Rectal smooth muscle tissue (tissue), 1 donor: ENCODE data around the gene KRT15.

Experiments
- H3K27ac ChIP-seq: one replicate; pipeline ENCODE4 v1.7.0; 2013; ENCODE audit warnings: low read depth, low read length, inconsistent platforms
- H3K27me3 ChIP-seq: one replicate; pipeline ENCODE4 v1.7.0; 2013; ENCODE audit warnings: low read length; ENCODE audit not compliant: control insufficient read depth, insufficient read depth
- H3K36me3 ChIP-seq: one replicate; pipeline ENCODE4 v1.7.0; 2013; ENCODE audit warnings: low read length; ENCODE audit not compliant: control insufficient read depth, insufficient read depth
- H3K4me1 ChIP-seq: one replicate; pipeline ENCODE4 v1.7.0; 2013; ENCODE audit warnings: low read length; ENCODE audit not compliant: control insufficient read depth, insufficient read depth
- H3K4me3 ChIP-seq: one replicate; pipeline ENCODE4 v1.7.0; 2013; ENCODE audit warnings: low read length
- H3K9ac ChIP-seq: one replicate; pipeline ENCODE4 v1.7.0; 2013; ENCODE audit warnings: low read length

KRT15 gene

DNA sequence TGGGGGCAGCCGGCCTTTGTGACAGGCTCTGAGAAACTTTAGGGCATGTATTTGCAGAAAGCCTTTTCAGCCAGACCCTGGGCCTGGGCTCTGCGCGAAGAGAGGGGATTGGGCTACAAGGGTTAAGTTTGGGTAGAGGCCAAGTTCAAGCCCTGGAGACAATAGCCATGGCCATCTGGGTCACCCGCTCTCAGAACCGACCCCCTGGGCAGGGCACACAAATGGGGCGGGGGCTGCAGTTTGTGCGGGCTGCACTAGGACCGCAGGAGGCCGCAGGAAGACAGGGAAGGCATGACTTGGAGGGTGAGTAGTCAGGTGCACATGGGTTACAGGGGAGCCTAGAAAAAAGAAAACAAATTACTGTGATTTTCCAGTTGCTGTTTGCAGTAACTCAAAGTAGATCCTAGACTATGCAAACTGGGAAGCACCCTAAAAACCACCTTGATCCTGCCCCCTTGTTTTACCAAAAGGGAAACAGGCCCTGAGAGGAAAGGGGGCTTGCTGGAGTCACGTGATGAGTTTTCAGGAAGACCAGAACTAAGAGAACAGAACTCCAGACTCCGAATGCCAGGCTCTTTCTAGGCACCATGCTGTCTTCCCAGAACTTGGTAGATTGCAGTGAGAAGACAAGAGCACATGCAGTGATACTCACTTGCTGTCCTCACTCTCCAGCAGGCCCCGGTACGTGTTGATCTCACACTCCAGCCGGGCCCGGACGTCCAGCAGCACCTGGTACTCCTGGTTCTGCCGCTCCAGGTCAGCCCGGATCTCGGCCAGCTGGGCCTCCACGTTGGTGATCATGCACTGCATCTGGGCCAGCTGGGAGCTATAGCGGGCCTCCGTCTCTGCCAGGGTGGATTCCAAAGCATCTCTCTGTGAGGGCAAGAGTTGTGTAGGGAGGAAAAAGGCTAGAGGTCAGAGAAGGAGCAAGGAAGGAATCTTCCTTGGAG lies 41.5 kb downstream of the KRT15 start:
- Histone ChIP-seq H3K36me3 (no peaks in the 10 kb centered on the region), H3K27ac (no peak overlapping the region), H3K9ac (no peak overlapping the region), H3K4me1 (no peaks in the 10 kb centered on the region), H3K4me3 (no peak overlapping the region), H3K27me3 (no peaks in the 10 kb centered on the region)

DNA sequence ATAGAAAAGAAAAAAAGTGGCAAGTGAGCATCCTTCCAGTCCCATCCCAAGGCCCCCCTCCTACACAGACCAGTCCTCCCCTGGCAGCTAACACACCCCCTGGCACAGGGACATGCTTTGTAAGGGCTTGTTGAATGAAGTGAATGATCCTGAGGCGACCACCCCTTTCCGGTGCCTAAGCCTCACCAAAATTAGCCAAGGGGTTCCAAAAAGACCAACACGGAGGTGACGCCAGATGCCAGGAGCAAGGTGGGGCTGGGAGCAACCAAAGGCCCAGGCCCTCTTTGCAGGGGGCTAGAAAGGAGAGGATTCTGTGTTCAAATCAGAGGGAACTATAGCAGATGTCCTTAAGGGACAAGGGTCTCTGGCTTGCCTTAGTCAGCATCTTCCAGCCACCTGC lies 43.3 kb downstream of the KRT15 start:
- H3K9ac ChIP-seq: no peak overlapping the region
- no peaks in the 10 kb centered on the region for H3K4me1 ChIP-seq
- H3K27ac ChIP-seq: no peak overlapping the region
- H3K36me3 ChIP-seq: no peaks in the 10 kb centered on the region
- H3K4me3 ChIP-seq: no peak overlapping the region
- no peaks in the 10 kb centered on the region for H3K27me3 ChIP-seq

GRCh38 chr17:41474863-41475262 lies 43.8 kb downstream of the KRT15 start:
- no peak overlapping the region for H3K4me3 ChIP-seq
- no peak overlapping the region for H3K9ac ChIP-seq
- no peak overlapping the region for H3K27ac ChIP-seq
- no peaks in the 10 kb centered on the region for H3K27me3 ChIP-seq
- no peaks in the 10 kb centered on the region for H3K4me1 ChIP-seq
- H3K36me3 ChIP-seq: no peaks in the 10 kb centered on the region

DNA sequence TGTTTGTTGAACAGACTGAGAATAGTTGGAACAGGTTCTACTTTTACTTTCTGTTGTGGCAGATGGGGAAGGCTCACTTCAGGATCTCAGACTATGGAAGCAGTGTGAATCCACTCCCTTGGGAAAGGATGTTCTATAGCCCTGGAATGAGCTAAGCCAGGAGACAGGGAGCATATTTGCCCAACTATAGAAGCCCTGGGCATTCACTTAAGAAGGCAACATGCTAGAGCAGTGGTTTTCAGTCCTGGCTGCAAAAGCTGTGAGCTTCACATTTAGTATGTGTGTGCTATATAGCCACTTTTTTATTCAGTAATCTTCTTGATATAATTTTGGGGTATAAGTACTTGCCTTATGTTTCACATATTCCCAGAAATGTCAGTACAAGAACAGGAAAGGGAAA lies 50.3 kb downstream of the KRT15 start:
- Histone ChIP-seq H3K27me3 (no peaks in the 10 kb centered on the region), H3K4me3 (no peak overlapping the region), H3K9ac (no peak overlapping the region), H3K36me3 (no peaks in the 10 kb centered on the region), H3K27ac (no peak overlapping the region), H3K4me1 (no peaks in the 10 kb centered on the region)

DNA sequence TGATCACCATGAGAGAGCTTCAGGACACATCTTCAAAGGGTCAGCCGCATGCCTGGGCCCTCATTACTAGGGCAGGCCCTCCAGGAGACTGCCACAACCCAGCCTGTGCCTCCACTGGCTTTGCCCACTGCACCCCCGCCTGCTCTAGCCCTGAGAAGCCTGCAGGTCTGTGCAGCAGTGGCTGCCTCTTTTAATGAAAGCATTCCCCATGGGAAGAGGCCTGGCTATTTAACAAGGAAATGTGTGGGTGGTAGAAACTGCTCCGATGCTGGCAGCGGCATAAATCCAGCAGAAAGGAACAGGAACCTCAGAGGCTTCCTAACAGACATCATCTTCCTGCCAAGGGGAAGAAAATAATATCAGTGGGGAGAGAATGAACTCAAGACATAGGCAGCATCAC lies 51.1 kb downstream of the KRT15 start:
- Histone ChIP-seq H3K36me3 (no peaks in the 10 kb centered on the region), H3K4me1 (no peaks in the 10 kb centered on the region), H3K27ac (no peak overlapping the region), H3K27me3 (no peaks in the 10 kb centered on the region), H3K4me3 (no peak overlapping the region), H3K9ac (no peak overlapping the region)

- no peaks in the 10 kb centered on the region for H3K27me3 ChIP-seq
- H3K4me1 ChIP-seq: no peaks in the 10 kb centered on the region
- H3K36me3 ChIP-seq: no peaks in the 10 kb centered on the region
- no peak within 1 kb of the TSS for H3K9ac ChIP-seq
- no peak within 1 kb of the TSS for H3K27ac ChIP-seq
- H3K4me3 ChIP-seq: no peak within 1 kb of the TSS
These were observed 51.7 kb downstream of the KRT15 start, which contains the start of gene KRT32 for GRCh38 chr17:41466988-41467387. TSS of gene KRT32 (minus strand) at chr17:41467386. CDS start at chr17:41467325, 61 bp downstream.

- Histone ChIP-seq H3K4me1 (no peaks in the 10 kb centered on the region), H3K9ac (no peak overlapping the region), H3K4me3 (no peak overlapping the region), H3K36me3 (no peaks in the 10 kb centered on the region), H3K27me3 (no peaks in the 10 kb centered on the region), H3K27ac (no peak overlapping the region)
These were observed 54.0 kb downstream of the KRT15 start for GRCh38 chr17:41464682-41465081.

DNA sequence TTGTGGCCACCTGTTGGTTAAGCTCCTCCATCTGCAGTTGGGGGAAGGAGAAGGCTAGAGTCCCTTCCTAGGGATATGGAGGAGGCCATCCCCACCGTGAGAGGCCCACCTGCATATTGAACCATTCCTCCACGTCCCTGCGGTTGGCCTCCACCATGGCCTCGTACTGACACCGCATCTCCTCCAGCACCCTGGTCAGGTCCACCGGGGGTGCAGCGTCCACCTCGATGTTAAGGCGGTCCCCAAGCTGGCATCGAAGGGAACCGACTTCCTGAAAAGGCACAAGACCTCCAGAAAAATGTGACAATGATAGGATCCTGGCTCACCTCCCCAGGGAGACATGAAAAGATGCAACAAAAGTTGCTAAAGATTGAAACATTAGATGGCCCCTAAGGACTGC lies 54.5 kb downstream of the KRT15 start:
- no peak overlapping the region for H3K4me3 ChIP-seq
- no peaks in the 10 kb centered on the region for H3K36me3 ChIP-seq
- H3K4me1 ChIP-seq: no peaks in the 10 kb centered on the region
- H3K9ac ChIP-seq: no peak overlapping the region
- H3K27ac ChIP-seq: no peak overlapping the region
- H3K27me3 ChIP-seq: no peaks in the 10 kb centered on the region

- no peak overlapping the region for H3K4me3 ChIP-seq
- H3K27me3 ChIP-seq: no peaks in the 10 kb centered on the region
- H3K36me3 ChIP-seq: no peaks in the 10 kb centered on the region
- no peak overlapping the region for H3K27ac ChIP-seq
- no peaks in the 10 kb centered on the region for H3K4me1 ChIP-seq
- H3K9ac ChIP-seq: no peak overlapping the region
These were observed 54.9 kb downstream of the KRT15 start for GRCh38 chr17:41463746-41464145.
